HepG2 (cell line): ENCODE measurements around the gene CC2D1A. TPM values are rescaled to one million over a fixed set of nuclear protein-coding genes. Genes with fewer than 3 reads are reported as not detected.
A peak's percentile ranks its signal among the peaks of the same experiment; 100 is the strongest.

Source experiments
- AKNA ChIP-seq: sonication (generic); formaldehyde crosslinking; IDR thresholded peaks from 2 replicates; pipeline ENCODE4 v1.4.0; 2020; ENCODE audit warnings: missing genetic modification reagents, borderline replicate concordance
- BORCS8-MEF2B ChIP-seq: sonication (generic); formaldehyde crosslinking; IDR thresholded peaks from 2 replicates; pipeline ENCODE4 v1.8.0; 2022; ENCODE audit warnings: mild to moderate bottlenecking, missing genetic modification reagents
- GATAD2A ChIP-seq: IDR thresholded peaks from 2 replicates; pipeline ENCODE4 v1.6.1; 2016
- KLF13 ChIP-seq: sonication (generic); formaldehyde crosslinking; IDR thresholded peaks from 2 replicates; pipeline ENCODE4 v1.4.0; 2020; ENCODE audit warnings: mild to moderate bottlenecking, missing genetic modification reagents
- NCOA1 ChIP-seq: sonication (generic); formaldehyde crosslinking; IDR thresholded peaks from 2 replicates; pipeline ENCODE4 v1.9.0; 2021; ENCODE audit warnings: missing genetic modification reagents
- NR2C2 ChIP-seq: sonication (generic); formaldehyde crosslinking; IDR thresholded peaks from 2 replicates; pipeline ENCODE4 v1.4.0; 2020; ENCODE audit warnings: missing genetic modification reagents, mild to moderate bottlenecking, moderate library complexity, borderline replicate concordance
- SRF ChIP-seq: IDR thresholded peaks from 2 replicates; pipeline ENCODE4 v1.6.1; 2011; ENCODE audit warnings: mild to moderate bottlenecking, low read depth, low read length, moderate library complexity
- TERF1 ChIP-seq: sonication (generic); formaldehyde crosslinking; IDR thresholded peaks from 2 replicates; pipeline ENCODE4 v1.8.0; 2022; ENCODE audit warnings: mild to moderate bottlenecking, missing genetic modification reagents, moderate library complexity
- TRIM24 ChIP-seq: sonication (generic); formaldehyde crosslinking; IDR thresholded peaks from 2 replicates; pipeline ENCODE4 v1.8.0; 2022; ENCODE audit warnings: mild to moderate bottlenecking, missing genetic modification reagents
- ZKSCAN5 ChIP-seq: sonication (generic); formaldehyde crosslinking; IDR thresholded peaks from 2 replicates; pipeline ENCODE4 v1.5.1; 2020; ENCODE audit warnings: mild to moderate bottlenecking, missing genetic modification reagents
- ZNF292 ChIP-seq: sonication (generic); formaldehyde crosslinking; IDR thresholded peaks from 2 replicates; pipeline ENCODE4 v1.8.1; 2022; ENCODE audit warnings: mild to moderate bottlenecking, low read depth, missing genetic modification reagents, borderline replicate concordance
- ZNF3 ChIP-seq: IDR thresholded peaks from 2 replicates; pipeline ENCODE4 v1.7.0; 2017; ENCODE audit warnings: inconsistent platforms
- ZNF337 ChIP-seq: sonication (generic); formaldehyde crosslinking; IDR thresholded peaks from 2 replicates; pipeline ENCODE4 v1.5.1; 2020; ENCODE audit warnings: missing genetic modification reagents, low read depth, mild to moderate bottlenecking, borderline replicate concordance
- ZNF33A ChIP-seq: sonication (generic); formaldehyde crosslinking; IDR thresholded peaks from 2 replicates; pipeline ENCODE4 v1.5.1; 2020; ENCODE audit warnings: missing genetic modification reagents, mild to moderate bottlenecking, moderate library complexity, borderline replicate concordance
- ZNF430 ChIP-seq: sonication (generic); formaldehyde crosslinking; IDR thresholded peaks from 2 replicates; pipeline ENCODE4 v1.9.0; 2021; ENCODE audit warnings: mild to moderate bottlenecking, missing genetic modification reagents
- ZNF768 ChIP-seq: sonication (generic); formaldehyde crosslinking; IDR thresholded peaks from 2 replicates; pipeline ENCODE4 v1.4.0; 2020; ENCODE audit warnings: missing genetic modification reagents
- polyA plus RNA-seq, 8 experiments: library from polyadenylated mRNA; depleted of rRNA in 3 of 8; stranded (reverse) in 7 of 8; unstranded in 1 of 8; fragments of >200 nt; fragmentation: Illumina TruSeq in 4 of 8; extraction: Trizol in 4 of 8; gene quantifications; 2 replicates each; pipeline versions ENCODE4 v1.2.1 to v1.2.3, GENCODE V29; 2011 to 2016; ENCODE audit warnings: low read depth in 4 of 8, missing spikeins in 1 of 8, mixed read lengths in 1 of 8; ENCODE audit not compliant: insufficient read depth in 1 of 8
- total RNA-seq, 5 experiments: library from RNA; depleted of rRNA; stranded (reverse); fragments of >200 nt; fragmentation: Illumina TruSeq; extraction: Trizol; gene quantifications; 2 replicates each; pipeline ENCODE4 v1.2.3, GENCODE V29; 2016; ENCODE audit warnings: low read depth in 1 of 5
- TF ChIP-seq, protein P1 (sequence below), 2 experiments: sonication (generic) in 1 of 2; formaldehyde crosslinking in 1 of 2; IDR thresholded peaks; 2 replicates each; pipeline versions ENCODE4 v1.6.1 to v1.9.0; 2014 to 2022; ENCODE audit warnings: antibody characterized with exemption in 1 of 2, borderline replicate concordance in 1 of 2, inconsistent platforms in 1 of 2, low read depth in 1 of 2, missing genetic modification reagents in 1 of 2

CC2D1A gene
- total and polyA plus RNA-seq, 2 of the 13 experiments (the other 11 are each of a cell fraction or from before 2014, with no cell fraction given): 9.7 to 11.5 TPM

DNA sequence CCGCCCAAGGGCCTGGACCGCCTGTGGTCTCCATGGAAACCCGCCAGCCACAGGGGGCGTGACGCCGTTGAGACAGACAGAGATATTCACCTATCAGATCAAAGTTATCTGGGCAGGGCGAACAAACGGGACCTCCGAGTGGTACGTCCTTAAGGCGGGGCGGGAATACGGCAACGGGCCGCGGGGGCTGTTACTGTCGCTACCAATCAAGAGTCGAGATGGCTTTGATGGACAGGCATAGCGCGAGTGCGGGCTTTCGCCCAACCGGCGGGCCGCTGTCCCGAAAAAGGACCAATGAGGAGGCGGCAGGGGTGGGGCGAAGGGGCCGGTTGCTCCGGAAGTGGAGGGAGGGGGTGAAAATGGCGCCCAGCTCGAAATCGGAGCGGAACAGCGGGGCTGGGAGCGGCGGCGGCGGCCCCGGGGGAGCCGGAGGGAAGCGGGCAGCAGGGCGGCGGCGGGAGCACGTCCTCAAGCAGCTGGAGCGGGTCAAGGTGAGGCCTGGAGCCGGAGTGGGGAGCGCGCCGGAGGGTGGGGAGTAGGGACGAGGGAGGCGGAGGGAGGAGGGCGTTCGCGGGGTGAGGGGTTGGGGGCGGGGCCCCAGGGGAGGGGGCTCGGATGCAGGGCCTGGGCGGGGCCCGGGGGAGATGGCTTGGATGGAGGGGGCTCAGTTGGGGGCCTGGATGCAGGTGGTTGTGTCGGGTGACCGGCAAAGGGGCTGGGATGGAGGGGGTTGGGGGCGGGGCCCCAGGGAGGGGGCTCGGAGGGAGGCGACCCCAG is 46.3 kb downstream of the CC2D1A start, which contains the start of gene DCAF15 (continued):
- TF ChIP-seq, protein P1, sequence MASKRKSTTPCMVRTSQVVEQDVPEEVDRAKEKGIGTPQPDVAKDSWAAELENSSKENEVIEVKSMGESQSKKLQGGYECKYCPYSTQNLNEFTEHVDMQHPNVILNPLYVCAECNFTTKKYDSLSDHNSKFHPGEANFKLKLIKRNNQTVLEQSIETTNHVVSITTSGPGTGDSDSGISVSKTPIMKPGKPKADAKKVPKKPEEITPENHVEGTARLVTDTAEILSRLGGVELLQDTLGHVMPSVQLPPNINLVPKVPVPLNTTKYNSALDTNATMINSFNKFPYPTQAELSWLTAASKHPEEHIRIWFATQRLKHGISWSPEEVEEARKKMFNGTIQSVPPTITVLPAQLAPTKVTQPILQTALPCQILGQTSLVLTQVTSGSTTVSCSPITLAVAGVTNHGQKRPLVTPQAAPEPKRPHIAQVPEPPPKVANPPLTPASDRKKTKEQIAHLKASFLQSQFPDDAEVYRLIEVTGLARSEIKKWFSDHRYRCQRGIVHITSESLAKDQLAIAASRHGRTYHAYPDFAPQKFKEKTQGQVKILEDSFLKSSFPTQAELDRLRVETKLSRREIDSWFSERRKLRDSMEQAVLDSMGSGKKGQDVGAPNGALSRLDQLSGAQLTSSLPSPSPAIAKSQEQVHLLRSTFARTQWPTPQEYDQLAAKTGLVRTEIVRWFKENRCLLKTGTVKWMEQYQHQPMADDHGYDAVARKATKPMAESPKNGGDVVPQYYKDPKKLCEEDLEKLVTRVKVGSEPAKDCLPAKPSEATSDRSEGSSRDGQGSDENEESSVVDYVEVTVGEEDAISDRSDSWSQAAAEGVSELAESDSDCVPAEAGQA (IDR thresholded peaks at IDR 0.05; ENCODE audit: low read depth): 0 out of 2 replicates have a peak, but pooled peaks have one; percentile 31
- TF ChIP-seq, protein P1 (CRISPR knock-in tag; IDR thresholded peaks at IDR 0.05; ENCODE audit: borderline replicate concordance): no peak
- no peak for TF ChIP-seq ZNF33A (CRISPR knock-in tag)
- TF ChIP-seq TRIM24 (CRISPR knock-in tag): no peak
- peak; percentile 91 for TF ChIP-seq NR2C2
- TF ChIP-seq ZNF768: no peak
- no peak for TF ChIP-seq NCOA1 (CRISPR knock-in tag)
- no peak for TF ChIP-seq ZKSCAN5 (CRISPR knock-in tag)
- no peak for TF ChIP-seq ZNF3 (CRISPR knock-in tag)
- no peak for TF ChIP-seq GATAD2A (CRISPR knock-in tag)
- no peak for TF ChIP-seq SRF
- TF ChIP-seq ZNF430 (CRISPR knock-in tag): 0 out of 2 replicates have a peak, but pooled peaks have one; percentile 19
- no peak for TF ChIP-seq KLF13 (CRISPR knock-in tag)
- TF ChIP-seq ZNF337 (CRISPR knock-in tag): no peak
- no peak for TF ChIP-seq BORCS8-MEF2B (CRISPR knock-in tag)
- TF ChIP-seq AKNA (CRISPR knock-in tag): no peak
- no peak for TF ChIP-seq ZNF292 (CRISPR knock-in tag)
- no peak for TF ChIP-seq TERF1
